Measurements from ENCODE around the gene TSHZ3. TPM values are rescaled to one million over a fixed set of nuclear protein-coding genes. Genes with fewer than 3 reads are reported as not detected.

TSHZ3 gene
- polyA plus RNA-seq, 1 experiment = 10.9 TPM

DNA sequence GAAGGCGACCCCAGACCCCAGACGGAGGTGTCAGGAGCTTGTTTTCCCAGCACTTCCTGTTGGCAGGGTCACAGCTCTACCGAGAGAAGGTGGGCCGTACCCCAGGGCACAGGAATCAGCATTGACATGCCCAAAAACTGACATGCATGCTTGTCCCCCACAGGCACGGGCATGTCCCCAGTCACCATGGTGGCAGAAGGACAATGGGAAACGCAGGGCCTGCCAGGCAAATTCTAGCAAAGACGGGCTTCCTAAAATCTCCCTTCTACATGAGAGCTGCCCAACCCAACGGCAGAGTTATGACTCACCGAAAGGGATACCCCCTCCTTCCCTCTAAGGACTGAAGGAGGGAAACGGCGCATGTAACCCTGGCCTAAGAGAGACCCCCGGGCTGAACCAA lies 18.5 kb downstream of the TSHZ3 start:
- CTCF ChIA-PET = no interaction called here
- no peak for TF ChIP-seq CTCF (IDR thresholded peaks at IDR 0.05; ENCODE audit: low read depth, low read length)
- H3K4me3 ChIP-seq (ENCODE audit: low read depth, low read length) = no peak overlapping the region
- POLR2A ChIA-PET = interaction anchor here (0.7 to 2.0 kb wide), 4 partner anchors 9 to 204 kb away, joined by 3 to 9 read pairs (median 4); partner anchors contain the start of gene TSHZ3
- H3K9me3 ChIP-seq (ENCODE audit: control insufficient read depth, insufficient read depth, low read length) = no peaks in the 10 kb centered on the region; the same call in 1 of the 2 replicates
- H3K27ac ChIP-seq (ENCODE audit: low read depth, low read length) = peak overlapping the region; percentile 31
- no peak for DNase-seq (ENCODE audit: low read depth, low spot score)
- no peaks in the 10 kb centered on the region for H3K27me3 ChIP-seq (ENCODE audit: control insufficient read depth, insufficient read depth, low read length)

DNA sequence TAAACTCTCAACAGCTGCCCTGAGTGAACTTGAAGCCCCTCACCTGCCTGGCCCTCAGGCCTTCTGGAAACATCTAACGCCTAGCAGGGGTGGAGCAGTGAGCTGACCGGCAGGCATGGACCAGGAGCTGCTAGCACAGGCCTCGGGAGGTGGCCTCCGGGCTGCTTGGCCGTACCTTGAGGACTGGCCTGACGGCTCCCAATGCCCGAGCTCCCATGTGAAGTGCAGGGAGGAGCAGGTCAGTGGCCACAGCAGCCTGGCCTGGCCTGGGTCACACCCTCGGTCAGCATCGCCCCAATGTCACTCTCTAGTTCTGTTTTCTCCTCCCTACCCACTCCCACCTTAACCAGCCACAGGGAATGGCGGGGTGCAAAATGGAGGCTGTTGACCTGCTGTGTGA lies 19.0 kb downstream of the TSHZ3 start:
- POLR2A ChIA-PET = interaction anchor here (0.6 to 2.0 kb wide), 4 partner anchors 8 to 220 kb away, joined by 3 to 4 read pairs (median 3); partner anchors contain the start of gene TSHZ3
- Histone ChIP-seq H3K4me3 (ENCODE audit: low read depth, low read length) (no peak overlapping the region), H3K9me3 (ENCODE audit: control insufficient read depth, insufficient read depth, low read length) (no peaks in the 10 kb centered on the region; the same call in 1 of the 2 replicates), H3K27me3 (ENCODE audit: control insufficient read depth, insufficient read depth, low read length) (no peaks in the 10 kb centered on the region), H3K27ac (ENCODE audit: low read depth, low read length) (no peak overlapping the region)
- TF ChIP-seq CTCF (IDR thresholded peaks at IDR 0.05; ENCODE audit: low read depth, low read length) = no peak
- CTCF ChIA-PET = interaction anchor here (2.4 to 3.1 kb wide), 2 partner anchors 8 to 276 kb away, joined by 13 to 28 read pairs; no protein-coding TSS in a partner anchor
- no peak for DNase-seq (ENCODE audit: low read depth, low spot score)

DNA sequence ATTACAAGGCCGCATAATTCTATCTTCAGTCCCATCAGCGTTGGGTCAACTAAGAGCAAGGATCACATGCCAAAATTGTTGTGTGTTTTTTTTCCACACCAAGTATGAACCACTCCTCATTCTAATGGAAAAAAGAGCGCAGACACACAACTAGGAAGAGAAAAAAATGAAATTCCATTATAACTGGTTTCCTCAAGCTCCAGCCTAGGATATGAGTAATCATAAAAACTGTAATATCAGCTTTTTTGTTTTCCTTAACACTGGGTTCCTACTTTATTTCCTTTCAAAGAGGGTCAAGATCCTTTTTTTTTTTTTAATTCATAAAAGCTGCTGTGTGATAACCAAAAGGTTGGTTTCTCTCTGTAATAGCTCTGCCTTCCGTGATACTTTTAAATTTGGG lies 19.4 kb downstream of the TSHZ3 start:
- CTCF ChIA-PET = interaction anchor here (0.9 to 3.1 kb wide), 3 partner anchors 8 to 276 kb away, joined by 3 to 28 read pairs (median 13); no protein-coding TSS in a partner anchor
- no peaks in the 10 kb centered on the region; the same call in 1 of the 2 replicates for H3K9me3 ChIP-seq (ENCODE audit: control insufficient read depth, insufficient read depth, low read length)

DNA sequence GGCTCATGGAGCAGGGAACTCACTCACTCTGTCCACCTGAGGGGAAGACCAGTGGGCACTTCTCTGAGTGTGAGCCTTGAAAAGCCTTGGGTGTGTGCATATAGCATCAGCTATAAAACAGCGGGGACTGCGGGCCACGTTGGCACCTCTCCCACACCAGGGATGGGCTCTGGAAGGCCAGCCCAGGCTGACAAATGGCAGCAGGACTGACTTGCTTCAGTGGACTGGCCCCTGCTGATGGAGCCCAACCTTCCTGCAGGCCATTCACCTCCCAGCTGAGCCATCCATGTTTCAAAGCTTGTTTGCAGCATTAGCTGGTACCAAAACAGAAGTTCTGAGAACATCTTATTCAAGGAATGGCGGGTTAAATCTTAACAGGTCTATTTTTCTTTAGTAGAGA lies 21.0 kb downstream of the TSHZ3 start:
- no peak for DNase-seq (ENCODE audit: low read depth, low spot score)
- CTCF ChIA-PET = interaction anchor here (2.4 to 3.1 kb wide), 2 partner anchors 10 to 274 kb away, joined by 13 to 28 read pairs; no protein-coding TSS in a partner anchor
- no peaks in the 10 kb centered on the region for H3K27me3 ChIP-seq (ENCODE audit: control insufficient read depth, insufficient read depth, low read length)
- H3K27ac ChIP-seq (ENCODE audit: low read depth, low read length) = no peak overlapping the region
- no peak for TF ChIP-seq CTCF (IDR thresholded peaks at IDR 0.05; ENCODE audit: low read depth, low read length)
- POLR2A ChIA-PET = interaction anchor here (0.5 to 0.8 kb wide), 2 partner anchors 10 to 43 kb away, joined by 3 to 4 read pairs; no protein-coding TSS in a partner anchor
- no peaks in the 10 kb centered on the region for H3K9me3 ChIP-seq (ENCODE audit: control insufficient read depth, insufficient read depth, low read length)
- no peak overlapping the region for H3K4me3 ChIP-seq (ENCODE audit: low read depth, low read length)

More for the DNA sequence above, 19.4 kb downstream of the TSHZ3 start:
- Histone ChIP-seq H3K4me3 (ENCODE audit: low read depth, low read length) (no peak overlapping the region), H3K27me3 (ENCODE audit: control insufficient read depth, insufficient read depth, low read length) (no peaks in the 10 kb centered on the region), H3K27ac (ENCODE audit: low read depth, low read length) (no peak overlapping the region)
- POLR2A ChIA-PET = interaction anchor here (0.5 to 2.0 kb wide), 6 partner anchors 8 to 1326 kb away, joined by 3 to 4 read pairs (median 3); partner anchors contain the start of gene TSHZ3
- TF ChIP-seq CTCF (IDR thresholded peaks at IDR 0.05; ENCODE audit: low read depth, low read length) = no peak
- no peak for DNase-seq (ENCODE audit: low read depth, low spot score)

DNA sequence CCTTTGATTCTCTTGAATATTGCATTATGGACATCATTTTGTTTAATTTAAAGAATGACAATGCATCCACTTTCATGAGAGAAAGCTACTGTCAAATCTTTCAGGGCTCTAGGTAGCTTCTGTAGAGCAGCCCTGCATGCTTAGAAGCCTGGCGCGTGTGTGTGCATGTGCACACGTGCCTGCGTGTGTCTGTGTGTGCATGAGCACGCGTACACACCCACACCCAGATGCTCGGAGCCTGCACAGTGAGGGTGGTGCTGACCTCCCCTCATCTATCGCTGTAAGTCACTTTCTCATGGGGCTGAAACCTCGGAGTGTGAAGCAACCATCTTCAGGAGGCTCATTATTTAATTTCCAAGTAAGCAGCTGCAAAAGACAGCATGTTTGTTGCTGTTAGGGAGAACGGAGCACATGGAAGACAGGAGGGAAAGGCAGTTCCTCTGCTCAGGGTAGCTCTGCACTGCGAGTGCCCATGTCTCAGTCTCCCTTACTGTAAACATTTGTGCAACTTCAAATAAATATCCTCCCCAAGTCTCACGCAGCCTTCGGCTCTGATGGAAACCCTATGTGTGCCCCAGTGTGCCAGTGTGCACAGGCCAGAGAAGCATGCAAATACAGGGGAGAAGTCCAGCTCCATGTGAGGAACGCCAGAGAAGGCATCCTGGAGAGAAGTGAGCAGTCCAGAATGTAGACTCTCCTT lies 22.8 kb downstream of the TSHZ3 start:
- H3K9me3 ChIP-seq (ENCODE audit: control insufficient read depth, insufficient read depth, low read length) = no peaks in the 10 kb centered on the region
- ChIA-PET POLR2A (interaction anchor here (0.7 to 1.5 kb wide), 4 partner anchors 9 to 199 kb away, joined by 3 to 13 read pairs (median 4); no protein-coding TSS in a partner anchor), CTCF (interaction anchor here (0.6 to 1.7 kb wide), 2 partner anchors 12 to 21 kb away, joined by 3 to 8 read pairs; no protein-coding TSS in a partner anchor)
- no peak for DNase-seq (ENCODE audit: low read depth, low spot score)
- H3K27ac ChIP-seq (ENCODE audit: low read depth, low read length) = peak overlapping the region; percentile 53
- no peaks in the 10 kb centered on the region for H3K27me3 ChIP-seq (ENCODE audit: control insufficient read depth, insufficient read depth, low read length)
- no peak for TF ChIP-seq CTCF (IDR thresholded peaks at IDR 0.05; ENCODE audit: low read depth, low read length)
- H3K4me3 ChIP-seq (ENCODE audit: low read depth, low read length) = peak overlapping the region; percentile 34

Data from AG04450 (cell line).